Measurements from ENCODE around the gene C17orf75.

- TF ChIP-seq POLR2AphosphoS5 (IDR thresholded peaks at IDR 0.05; ENCODE audit: low read depth) (peak; percentile 13; the same call in 1 of the 2 replicates), REST (IDR thresholded peaks at IDR 0.05; ENCODE audit: unreplicated experiment) (no peak), EZH2 (IDR thresholded peaks at IDR 0.05; ENCODE audit: low read depth, unreplicated experiment) (no peak), CTCF (conservative IDR thresholded peaks at IDR 0.05; ENCODE audit: low read depth in 2 of 2) (no peak), JUNB (IDR thresholded peaks at IDR 0.05; ENCODE audit: unreplicated experiment) (no peak), CREB1 (CRISPR knock-in tag; IDR thresholded peaks at IDR 0.05; ENCODE audit: low read depth) (no peak), EZH2phosphoT487 (IDR thresholded peaks at IDR 0.05; ENCODE audit: unreplicated experiment) (no peak), NANOG (IDR thresholded peaks at IDR 0.05; ENCODE audit: borderline replicate concordance) (no peak), STAT1 (IDR thresholded peaks at IDR 0.05; ENCODE audit: unreplicated experiment) (no peak), ZNF331 (CRISPR knock-in tag; IDR thresholded peaks at IDR 0.05; ENCODE audit: low read depth) (no peak), ETS1 (IDR thresholded peaks at IDR 0.05) (no peak)
Observed at GRCh38 chr17:32382526-32383223, 40.7 kb upstream of the C17orf75 start.
